GM18907 (cell line): ENCODE results near the gene ASCL2.
"Not testable (repeated sequence)": the region's sequence is repeated elsewhere in the genome, so short reads cannot be mapped to it uniquely, and the experiment has no call there.

Experiments
- ATAC-seq: cut with Tn5 transposase; IDR thresholded peaks from one replicate; pipeline ENCODE4 v1.9.1; 2021; ENCODE audit warnings: mild to moderate bottlenecking, moderate library complexity; ENCODE audit not compliant: unreplicated experiment

The ASCL2 gene

DNA sequence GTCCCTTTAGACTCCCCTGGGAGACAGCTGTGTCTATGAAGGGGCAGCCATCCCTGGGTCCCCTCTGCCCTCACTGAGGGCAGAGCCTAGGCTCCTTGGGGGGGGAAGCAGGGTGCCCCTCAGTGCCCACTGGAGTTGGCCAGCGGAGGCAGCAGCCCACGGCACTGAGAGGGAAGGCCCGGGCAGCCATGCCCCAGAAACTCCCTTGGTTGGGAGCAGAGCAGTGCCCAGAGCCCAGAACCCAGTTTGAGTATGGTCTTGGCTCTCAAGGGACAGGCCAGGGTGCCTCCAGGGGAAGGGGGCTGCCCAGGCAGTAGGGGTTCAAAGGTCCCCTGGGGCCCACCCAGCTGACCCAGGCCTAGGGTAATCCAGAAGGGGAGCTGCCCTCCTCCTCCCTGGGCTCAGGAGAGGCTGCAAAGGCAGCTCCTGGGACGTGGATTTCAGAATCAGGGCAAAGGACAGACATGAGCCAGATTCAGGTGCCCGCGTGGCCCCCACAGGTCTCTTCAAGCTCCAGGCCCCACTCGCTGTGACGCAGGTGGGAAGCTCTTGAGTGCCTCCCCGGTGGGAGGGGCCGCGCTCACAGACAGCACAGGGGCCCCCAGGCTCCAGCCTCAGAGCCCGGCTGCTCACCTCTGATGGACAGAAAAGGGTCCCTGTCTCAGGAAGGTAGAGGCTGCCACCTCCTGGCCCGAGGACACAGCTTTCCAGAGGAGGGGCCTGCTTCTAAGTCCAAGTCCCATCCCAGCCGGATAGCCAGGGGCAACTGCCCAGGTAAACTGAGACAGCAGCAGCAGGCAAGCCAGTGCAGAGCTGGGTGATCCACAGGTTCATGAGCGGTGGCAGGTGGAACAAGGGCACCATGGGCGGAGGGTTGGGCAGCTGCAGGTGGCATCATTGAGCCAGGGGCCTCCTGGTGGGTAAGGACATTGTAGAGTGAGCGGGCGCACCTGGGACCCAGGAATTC lies 28.7 kb upstream of the ASCL2 start:
- ATAC-seq = no peak

GRCh38 chr11:2298131-2298794 lies 27.9 kb upstream of the ASCL2 start:
- ATAC-seq = no peak

- no peak for ATAC-seq
These were observed 27.2 kb upstream of the ASCL2 start for GRCh38 chr11:2297623-2298030.

DNA sequence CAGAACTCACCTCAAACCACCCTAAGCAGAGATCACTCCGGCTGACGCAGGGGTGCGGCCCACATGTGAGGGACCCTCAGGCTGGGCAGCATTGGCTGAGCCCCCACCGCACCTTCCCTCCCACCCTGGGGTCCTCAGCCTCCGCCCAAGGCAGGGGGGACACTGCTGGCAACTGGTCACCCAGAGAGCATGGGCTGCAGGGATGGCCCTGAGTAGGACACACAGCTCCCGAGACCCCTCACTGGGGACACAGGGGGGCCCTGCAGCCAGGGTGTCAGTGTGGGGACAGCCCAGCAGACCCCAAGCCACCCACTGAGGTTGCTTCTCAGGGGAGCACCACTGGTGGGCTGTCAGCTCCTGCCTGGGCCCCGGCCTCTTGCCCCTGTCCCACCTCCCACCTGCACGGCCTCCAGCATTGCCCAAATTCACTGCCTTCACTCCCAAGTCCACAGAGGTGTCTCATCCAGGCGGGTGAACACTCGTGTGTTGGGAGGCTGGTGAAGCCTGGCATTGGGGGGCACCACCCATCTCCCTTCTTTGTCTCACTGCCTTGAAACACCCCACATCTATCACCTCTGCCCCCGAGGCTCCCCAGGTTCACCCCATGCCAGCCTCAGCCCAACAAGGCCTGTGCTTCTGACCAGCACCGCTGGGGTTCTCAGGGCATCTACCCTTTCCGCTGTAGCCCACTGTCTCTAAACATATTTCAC lies 26.7 kb upstream of the ASCL2 start:
- no peak for ATAC-seq

GRCh38 chr11:2295971-2296912 lies 25.9 kb upstream of the ASCL2 start:
- no peak for ATAC-seq

DNA sequence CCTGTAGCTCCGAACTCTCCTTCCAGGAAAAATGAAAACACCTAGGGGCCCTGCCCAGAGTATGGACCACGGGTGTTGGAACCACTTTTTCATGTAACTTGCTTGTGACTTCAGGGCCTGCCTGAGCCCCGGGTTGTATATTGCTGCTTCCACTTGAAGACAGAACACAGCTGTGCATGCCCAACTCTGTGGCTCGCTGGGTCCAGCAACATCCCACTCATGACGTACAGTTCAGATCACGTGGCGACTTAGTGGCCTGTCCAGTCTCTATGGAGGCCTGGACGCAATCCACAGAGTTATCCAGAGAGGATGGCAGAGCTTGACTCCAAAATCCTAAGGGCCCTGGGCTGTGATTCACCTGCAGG lies 24.5 kb upstream of the ASCL2 start:
- ATAC-seq = no peak

DNA sequence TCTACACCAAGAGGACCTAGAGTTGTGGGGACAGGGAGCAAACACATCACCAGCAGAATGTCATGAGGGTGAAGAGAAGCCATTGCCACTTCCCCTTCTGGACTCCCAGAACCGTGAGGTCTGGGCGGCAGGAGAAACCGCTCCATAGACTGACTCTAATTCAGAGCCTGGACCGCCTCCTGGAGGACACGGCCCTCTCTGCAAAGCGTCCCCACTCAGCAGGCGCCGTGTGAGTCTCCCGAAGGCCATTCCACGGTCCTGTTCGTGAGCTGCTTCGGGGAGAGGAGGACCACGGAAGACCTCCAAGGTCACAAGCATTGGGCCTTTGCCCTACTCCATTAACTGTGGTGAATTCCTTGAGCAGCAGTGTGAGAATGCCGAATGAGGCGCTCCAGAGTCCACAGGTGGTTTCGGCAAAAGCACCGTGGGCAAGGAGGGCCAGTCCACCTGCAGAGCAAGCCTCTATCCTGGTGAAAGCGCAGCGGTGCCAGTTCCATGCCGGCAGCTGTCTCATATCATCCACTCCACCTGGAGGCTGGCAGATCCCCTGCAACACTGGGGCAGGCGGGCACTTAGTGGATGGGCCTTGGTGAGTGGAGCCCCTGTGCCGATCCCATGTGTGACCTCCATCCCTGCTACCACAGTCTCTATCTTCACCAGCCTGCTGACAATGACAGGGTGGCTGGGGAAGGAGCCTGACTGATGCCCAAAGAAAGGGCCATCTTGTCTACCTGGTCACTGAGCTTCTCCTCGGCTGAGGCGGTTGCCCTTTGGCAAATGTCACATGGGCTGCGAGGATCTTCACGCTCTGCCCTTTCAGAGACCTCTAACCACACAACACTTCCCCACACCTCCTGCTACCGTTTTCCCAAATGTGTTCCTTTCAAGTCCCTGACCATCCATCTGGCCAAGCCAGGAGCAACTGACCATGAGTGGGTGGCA lies 23.9 kb upstream of the ASCL2 start:
- no peak for ATAC-seq

GRCh38 chr11:2293531-2293971 lies 23.2 kb upstream of the ASCL2 start:
- no peak for ATAC-seq

DNA sequence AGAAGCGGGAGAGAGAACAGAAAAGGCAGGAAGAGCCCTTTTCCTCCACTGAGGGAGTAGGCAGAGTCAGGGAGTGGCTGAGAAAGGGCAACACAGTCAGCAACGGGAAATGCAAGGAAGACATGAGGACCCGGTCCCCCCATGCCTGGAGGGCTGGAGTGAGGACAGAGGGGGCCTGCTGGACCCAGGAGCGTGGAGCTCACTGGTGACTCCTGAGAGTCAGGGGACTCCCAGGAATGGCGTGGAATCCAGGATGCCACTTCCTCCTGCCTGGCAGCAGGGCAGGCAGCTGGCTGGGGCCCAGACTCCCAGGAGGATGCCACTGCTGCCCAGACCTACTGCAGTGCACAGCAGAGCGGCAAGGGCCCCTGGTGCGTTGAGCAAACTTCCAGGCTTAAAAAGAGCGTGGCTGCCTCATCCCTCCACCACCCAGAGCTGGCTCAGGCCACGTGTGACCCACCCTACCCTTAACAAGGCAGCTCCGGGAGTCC lies 20.0 kb upstream of the ASCL2 start:
- no peak for ATAC-seq

GRCh38 chr11:2289859-2290258 lies 19.5 kb upstream of the ASCL2 start:
- ATAC-seq = no peak

DNA sequence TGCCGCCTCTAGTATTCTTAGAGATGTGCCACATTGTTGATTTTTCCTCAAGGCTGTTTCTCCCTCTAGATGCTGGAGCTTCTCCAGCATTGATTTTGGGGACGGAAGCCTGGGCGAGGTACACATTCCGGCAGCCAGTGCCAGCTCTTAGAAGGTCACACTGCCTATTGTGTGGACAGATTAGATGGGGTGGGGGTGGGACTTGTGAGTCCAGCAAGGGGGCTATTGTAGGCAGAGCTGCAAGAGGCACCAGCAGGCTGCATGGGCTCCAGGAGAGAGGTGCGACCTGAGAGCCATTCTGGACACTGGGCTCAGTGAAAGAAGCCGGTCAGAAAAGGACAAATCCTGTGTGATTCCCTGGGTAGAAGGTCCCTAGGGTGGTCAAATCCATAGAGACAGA lies 19.0 kb upstream of the ASCL2 start:
- no peak for ATAC-seq

GRCh38 chr11:2287091-2287490 lies 16.7 kb upstream of the ASCL2 start:
- ATAC-seq = no peak

- ATAC-seq = not testable (repeated sequence)
These were observed 16.0 kb upstream of the ASCL2 start for GRCh38 chr11:2286350-2286749.

- ATAC-seq = no peak
These were observed 9.8 kb upstream of the ASCL2 start for GRCh38 chr11:2280208-2280607.

DNA sequence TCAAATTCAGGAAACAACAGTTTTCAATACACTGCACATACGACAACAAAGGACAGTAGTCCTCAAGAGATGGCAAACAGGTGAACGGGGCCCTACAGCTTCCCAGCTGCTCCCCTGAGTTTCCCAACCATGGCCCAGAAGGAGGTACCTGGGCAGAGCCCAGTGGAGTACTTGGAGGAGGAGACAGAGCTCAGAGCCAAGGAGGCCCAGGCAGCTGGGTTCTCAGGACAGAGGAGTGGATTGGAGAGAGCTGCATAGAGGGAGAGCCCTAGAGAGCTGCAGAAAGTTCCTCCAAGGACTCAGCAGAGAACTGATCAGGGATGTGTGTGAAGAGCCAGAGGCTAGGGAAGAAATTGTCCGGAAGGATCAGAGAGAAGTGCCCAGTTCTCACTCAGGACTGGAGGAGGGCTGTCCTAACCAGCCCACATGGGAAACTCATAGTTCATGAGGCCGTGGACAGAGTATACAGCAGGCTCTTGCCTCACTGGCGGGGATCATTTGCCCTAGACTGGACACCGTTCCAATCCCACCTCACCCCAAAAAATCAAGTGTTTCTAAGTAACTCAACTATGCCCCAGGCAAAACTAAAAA lies 7.6 kb upstream of the ASCL2 start:
- ATAC-seq = no peak

DNA sequence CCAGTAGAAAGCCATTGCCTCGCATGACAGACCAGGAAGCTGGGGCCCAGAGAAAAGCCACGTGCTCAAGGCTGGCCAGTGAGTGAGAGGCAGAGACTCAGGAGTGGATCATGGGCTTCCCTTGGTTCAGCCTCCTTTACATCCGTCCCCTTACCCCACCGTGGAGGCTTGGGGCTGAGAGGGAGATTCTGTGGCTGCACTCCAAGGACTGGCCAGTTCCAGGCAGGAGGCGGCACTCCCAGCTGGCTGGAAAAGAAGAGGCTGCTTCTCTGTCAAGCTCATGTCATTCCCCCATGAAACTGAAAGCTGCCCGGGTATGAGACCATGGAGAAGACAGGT lies 6.6 kb upstream of the ASCL2 start:
- ATAC-seq = no peak

DNA sequence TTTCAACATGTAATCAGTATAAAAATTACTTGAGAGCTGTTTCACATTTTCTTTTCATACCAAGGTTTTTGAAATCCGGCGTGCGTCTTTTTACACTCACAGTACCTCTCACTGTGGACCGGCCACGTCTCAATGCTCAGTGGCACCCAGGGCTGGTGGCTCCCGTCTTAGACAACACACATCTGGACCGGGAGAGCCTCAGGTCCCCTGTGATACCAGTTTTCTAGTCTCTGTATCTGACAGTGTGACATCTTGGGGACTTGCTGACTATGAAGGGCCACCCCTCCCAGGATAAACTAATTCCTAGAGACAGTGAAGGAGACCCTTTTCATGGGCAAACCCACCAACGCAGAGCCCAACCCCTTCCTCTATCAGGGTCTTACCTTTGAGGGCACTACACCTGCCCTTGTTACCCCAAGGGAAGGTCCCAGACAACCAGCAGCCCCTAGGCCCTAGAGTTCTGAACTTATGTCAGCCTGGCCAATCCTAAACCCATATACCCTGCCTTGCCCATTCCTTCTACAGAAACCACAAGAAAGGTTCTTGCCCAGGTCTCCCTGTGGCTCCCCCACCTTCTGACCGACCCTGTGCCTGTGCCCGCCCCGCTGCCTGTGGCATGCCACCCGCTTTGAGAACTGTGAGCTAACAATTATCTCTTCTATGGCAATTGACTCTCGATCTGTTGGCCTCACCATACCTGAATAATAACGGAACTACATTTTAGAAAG lies 6.1 kb upstream of the ASCL2 start:
- no peak for ATAC-seq
